Endodermal cell (in vitro differentiated cells): ENCODE measurements around the gene OR2J3. TPM values are rescaled to one million over a fixed set of nuclear protein-coding genes. Genes with fewer than 3 reads are reported as not detected.

ENCODE experiments used
- DNase-seq: peaks from one replicate; pipeline ENCODE4 v3.0.0-alpha.2; 2017
- H3K27ac ChIP-seq: 2 replicates; pipeline ENCODE4 v1.5.1; 2013; ENCODE audit warnings: mild to moderate bottlenecking, low read depth, low read length, moderate library complexity
- H3K27me3 ChIP-seq: 2 replicates; pipeline ENCODE4 v1.6.1; 2013; ENCODE audit warnings: mild to moderate bottlenecking, low read length, moderate library complexity; ENCODE audit not compliant: insufficient read depth, control insufficient read depth, poor library complexity, severe bottlenecking
- H3K36me3 ChIP-seq: 2 replicates; pipeline ENCODE4 v1.7.0; 2013; ENCODE audit warnings: mild to moderate bottlenecking, low read length, moderate library complexity; ENCODE audit not compliant: control insufficient read depth, insufficient read depth
- H3K4me1 ChIP-seq: one replicate; pipeline ENCODE4 v1.7.0; 2013; ENCODE audit warnings: low read length; ENCODE audit not compliant: control insufficient read depth, insufficient read depth
- H3K4me3 ChIP-seq: 2 replicates; pipeline ENCODE4 v1.5.1; 2013; ENCODE audit warnings: mild to moderate bottlenecking, low read length, moderate library complexity
- H3K9ac ChIP-seq: 2 replicates; pipeline ENCODE4 v1.6.1; 2013; ENCODE audit warnings: mild to moderate bottlenecking, low read length, moderate library complexity; ENCODE audit not compliant: poor library complexity, severe bottlenecking; ENCODE audit errors: extremely low read depth
- H3K9me3 ChIP-seq: 2 replicates; pipeline ENCODE4 v1.6.1; 2013; ENCODE audit warnings: mild to moderate bottlenecking, low read length, moderate library complexity; ENCODE audit not compliant: control insufficient read depth
- H3K27ac Mint-ChIP-seq: 2 replicates; pipeline ENCODE4 v1.8.0; 2020; ENCODE audit warnings: mixed read lengths
- H3K27me3 Mint-ChIP-seq: 2 replicates; pipeline ENCODE4 v1.8.0; 2021; ENCODE audit warnings: mild to moderate bottlenecking, mixed read lengths; ENCODE audit not compliant: insufficient read depth
- H3K36me3 Mint-ChIP-seq: 2 replicates; pipeline ENCODE4 v1.8.0; 2020; ENCODE audit warnings: low read depth, mixed read lengths
- H3K4me1 Mint-ChIP-seq: 2 replicates; pipeline ENCODE4 v1.8.0; 2020; ENCODE audit warnings: mixed read lengths
- H3K4me3 Mint-ChIP-seq: 2 replicates; pipeline ENCODE4 v1.8.0; 2020; ENCODE audit warnings: mild to moderate bottlenecking, moderate library complexity, mixed read lengths
- H3K9me3 Mint-ChIP-seq: 2 replicates; pipeline ENCODE4 v1.8.0; 2020; ENCODE audit warnings: mild to moderate bottlenecking, mixed read lengths
- CTCF ChIP-seq: fragments of 200-600 bp; sonication (generic); conservative IDR thresholded peaks from 2 replicates; pipeline ENCODE4 v1.5.0; 2021; ENCODE audit warnings: antibody characterized with exemption, mild to moderate bottlenecking
- WGBS, 2 experiments: methylation state at CpG; one replicate each; pipeline versions ENCODE4 v1.1.5 to v1.1.7; 2013; ENCODE audit warnings: missing lambda C conversion rate in 2 of 2, mixed read lengths in 1 of 2; ENCODE audit not compliant: insufficient coverage in 1 of 2, insufficient read length in 1 of 2; 5-methylcytosine and 5-hydroxymethylcytosine counted together
- total RNA-seq, 2 donors: library from RNA; stranded (reverse); fragmentation: NEBNext Ultra II Directional in 1 of 2; extraction: Animal tissue kit (Norgen Biotek cat#: 25700) in 1 of 2; gene quantifications; 2 replicates in 1 of 2; 3 replicates in 1 of 2; pipeline ENCODE4 v1.2.1, GENCODE V29; 2021

Gene OR2J3
- total RNA-seq, 2 donors from 2014 or later, result not detected

- H3K9me3 ChIP-seq, result no peaks in the 10 kb centered on the region
- DNase-seq, result no peak
- no peak overlapping the region for H3K9ac ChIP-seq
- no peaks in the 10 kb centered on the region for H3K36me3 ChIP-seq
- H3K27ac ChIP-seq, result no peak overlapping the region
- no peak overlapping the region for H3K27ac Mint-ChIP-seq
- H3K36me3 Mint-ChIP-seq, result no peaks in the 10 kb centered on the region
- H3K4me3 ChIP-seq, result no peak overlapping the region
- H3K27me3 Mint-ChIP-seq, result peaks cover 1% of the 10 kb centered on the region
- no peaks in the 10 kb centered on the region for H3K9me3 Mint-ChIP-seq
- H3K4me1 Mint-ChIP-seq, result no peaks in the 10 kb centered on the region
- no peak overlapping the region for H3K4me3 Mint-ChIP-seq
- H3K27me3 ChIP-seq, result no peaks in the 10 kb centered on the region
- WGBS, 2 experiments, result 76% methylated on average over 2 of the region's 2 CpGs; no CpG with 5 or more reads in 1 of the 2 experiments
- no peak for TF ChIP-seq CTCF
- no peaks in the 10 kb centered on the region for H3K4me1 ChIP-seq
Observed at GRCh38 chr6:29131691-29132090, 23.8 kb downstream of the OR2J3 start.

GRCh38 chr6:29137724-29138123, 29.9 kb downstream of the OR2J3 start:
- H3K36me3 Mint-ChIP-seq, result no peaks in the 10 kb centered on the region
- no peak overlapping the region for H3K27ac ChIP-seq
- WGBS, 2 experiments, result 93% methylated on average over 4 of the region's 4 CpGs; no CpG with 5 or more reads in 1 of the 2 experiments
- TF ChIP-seq CTCF, result no peak
- no peak for DNase-seq
- H3K4me1 ChIP-seq, result no peaks in the 10 kb centered on the region
- peaks cover 7% of the 10 kb centered on the region for H3K9me3 ChIP-seq
- no peak overlapping the region for H3K9ac ChIP-seq
- no peak overlapping the region for H3K27ac Mint-ChIP-seq
- H3K4me3 Mint-ChIP-seq, result no peak overlapping the region
- H3K36me3 ChIP-seq, result no peaks in the 10 kb centered on the region
- H3K4me1 Mint-ChIP-seq, result no peaks in the 10 kb centered on the region
- H3K27me3 Mint-ChIP-seq, result peaks cover 1% of the 10 kb centered on the region
- H3K4me3 ChIP-seq, result no peak overlapping the region
- peaks cover 7% of the 10 kb centered on the region for H3K9me3 Mint-ChIP-seq
- H3K27me3 ChIP-seq, result no peaks in the 10 kb centered on the region

- no peak overlapping the region for H3K27ac Mint-ChIP-seq
- Histone ChIP-seq H3K4me1 (no peaks in the 10 kb centered on the region), H3K9me3 (peaks cover 21% of the 10 kb centered on the region), H3K27me3 (no peaks in the 10 kb centered on the region), H3K9ac (no peak overlapping the region), H3K4me3 (no peak overlapping the region), H3K36me3 (no peaks in the 10 kb centered on the region), H3K27ac (no peak overlapping the region)
- no peak for TF ChIP-seq CTCF
- H3K36me3 Mint-ChIP-seq, result no peaks in the 10 kb centered on the region
- H3K27me3 Mint-ChIP-seq, result no peaks in the 10 kb centered on the region
- no peak overlapping the region for H3K4me3 Mint-ChIP-seq
- no peak for DNase-seq
- H3K9me3 Mint-ChIP-seq, result peaks cover 21% of the 10 kb centered on the region
- no peaks in the 10 kb centered on the region for H3K4me1 Mint-ChIP-seq
- WGBS, 2 experiments, result 100% methylated on average over 1 of the region's 1 CpG; no CpG with 5 or more reads in 1 of the 2 experiments
Observed at GRCh38 chr6:29141606-29142005, 33.7 kb downstream of the OR2J3 start.
